ENCODE results near the gene EXOC5. TPM values are rescaled to one million over a fixed set of nuclear protein-coding genes. Genes with fewer than 3 reads are reported as not detected.

The EXOC5 gene
- total RNA-seq, 2 experiments from 2014 or later, result 69.2 to 69.6 TPM

Other genes with a start within 250 kb of the EXOC5 start
- 10 to 100 TPM; 45.2 to 46.3 TPM for gene AP5M1, start 66 bp upstream of the EXOC5 start, total RNA-seq
- 10 to 100 TPM; 12.7 to 16.0 TPM for gene NAA30, start 121.7 kb upstream of the EXOC5 start, total RNA-seq
- under 1 TPM in 1 of 2 experiments, not detected in 1; 0.21 TPM for gene CCDC198, start 225.0 kb upstream of the EXOC5 start, total RNA-seq